Neuronal stem cell (in vitro differentiated cells): ENCODE data around the gene KMT5C.

ENCODE experiments used
- DNase-seq: peaks from one replicate; pipeline ENCODE4 v3.0.0-alpha.2; 2013; ENCODE audit warnings: low spot score
- H2AFZ ChIP-seq: one replicate; pipeline ENCODE4 v1.6.1; 2013; ENCODE audit warnings: mild to moderate bottlenecking, low read length, inconsistent platforms
- H2AK5ac ChIP-seq: 2 replicates; pipeline ENCODE4 v1.6.1; 2013; ENCODE audit warnings: low read depth, mild to moderate bottlenecking, inconsistent platforms, low read length, moderate library complexity, mixed read lengths
- H2BK120ac ChIP-seq: 2 replicates; pipeline ENCODE4 v1.6.1; 2013; ENCODE audit warnings: low read depth, mild to moderate bottlenecking, inconsistent platforms, low read length, moderate library complexity, mixed read lengths
- H2BK12ac ChIP-seq: one replicate; pipeline ENCODE4 v1.6.1; 2013; ENCODE audit warnings: low read length, inconsistent platforms
- H2BK15ac ChIP-seq: 2 replicates; pipeline ENCODE4 v1.6.1; 2013; ENCODE audit warnings: mild to moderate bottlenecking, low read length, inconsistent platforms, mixed read lengths
- H2BK5ac ChIP-seq: one replicate; pipeline ENCODE4 v1.6.1; 2013; ENCODE audit warnings: inconsistent platforms, mild to moderate bottlenecking, low read length, moderate library complexity
- H3K14ac ChIP-seq: one replicate; pipeline ENCODE4 v1.6.1; 2013; ENCODE audit warnings: low read length, inconsistent platforms
- H3K18ac ChIP-seq: 2 replicates; pipeline ENCODE4 v1.6.1; 2013; ENCODE audit warnings: low read length, inconsistent platforms
- H3K23ac ChIP-seq: 2 replicates; pipeline ENCODE4 v1.6.1; 2013; ENCODE audit warnings: low read depth, mild to moderate bottlenecking, mixed read lengths, low read length, inconsistent platforms; ENCODE audit not compliant: poor library complexity
- H3K27ac ChIP-seq: replicated peaks from 3 replicates; pipeline ENCODE4 v1.5.1; 2013; ENCODE audit warnings: low read length, inconsistent platforms
- H3K27me3 ChIP-seq, 3 experiments: 2 replicates each; pipeline ENCODE4 v1.6.1; 2013; ENCODE audit warnings: low read length in 3 of 3, mild to moderate bottlenecking in 2 of 3, inconsistent platforms in 1 of 3, low read depth in 1 of 3, mixed read lengths in 1 of 3, moderate library complexity in 1 of 3; ENCODE audit not compliant: control insufficient read depth in 3 of 3, insufficient read depth in 3 of 3
- H3K36me3 ChIP-seq, 2 donors: replicated peaks in 1 of 2; 2 replicates each; pipeline ENCODE4 v1.6.1; 2013; ENCODE audit warnings: low read length in 2 of 2; ENCODE audit not compliant: control insufficient read depth in 2 of 2, insufficient read depth in 2 of 2
- H3K4ac ChIP-seq: 2 replicates; pipeline ENCODE4 v1.6.1; 2013; ENCODE audit warnings: inconsistent platforms, mild to moderate bottlenecking, low read length, moderate library complexity
- H3K4me1 ChIP-seq, 2 donors: 1 replicate in 1 of 2; 2 replicates in 1 of 2; pipeline ENCODE4 v1.6.1; 2013; ENCODE audit warnings: low read length in 2 of 2, low read depth in 1 of 2; ENCODE audit not compliant: control insufficient read depth in 2 of 2, insufficient read depth in 1 of 2
- H3K4me2 ChIP-seq: one replicate; pipeline ENCODE4 v1.6.1; 2013; ENCODE audit warnings: mild to moderate bottlenecking, low read length, inconsistent platforms; ENCODE audit not compliant: insufficient read depth, poor library complexity, severe bottlenecking
- H3K4me3 ChIP-seq, 2 donors: 2 replicates each; pipeline ENCODE4 v1.5.1; 2013; ENCODE audit warnings: low read length in 2 of 2, mild to moderate bottlenecking in 2 of 2, inconsistent platforms in 1 of 2, moderate library complexity in 1 of 2
- H3K79me1 ChIP-seq: one replicate; pipeline ENCODE4 v1.6.1; 2013; ENCODE audit warnings: low read depth, mild to moderate bottlenecking, inconsistent platforms, low read length, moderate library complexity
- H3K9ac ChIP-seq: one replicate; pipeline ENCODE4 v1.6.1; 2013; ENCODE audit warnings: mild to moderate bottlenecking, low read depth, low read length, inconsistent platforms; ENCODE audit not compliant: poor library complexity
- H3K9me3 ChIP-seq, 2 donors: replicated peaks in 1 of 2; 2 replicates each; pipeline versions ENCODE3 to v1.6.1; 2013; ENCODE audit warnings: low read length in 2 of 2, mild to moderate bottlenecking in 2 of 2, inconsistent platforms in 1 of 2, low read depth in 1 of 2, mixed read lengths in 1 of 2, moderate library complexity in 1 of 2; ENCODE audit not compliant: control insufficient read depth in 2 of 2, insufficient read depth in 1 of 2
- H4K8ac ChIP-seq: one replicate; pipeline ENCODE4 v1.6.1; 2013; ENCODE audit warnings: low read depth, mild to moderate bottlenecking, inconsistent platforms, low read length, moderate library complexity
- H4K91ac ChIP-seq: one replicate; pipeline ENCODE4 v1.6.1; 2013; ENCODE audit warnings: low read length, low read depth, mild to moderate bottlenecking, inconsistent platforms; ENCODE audit not compliant: poor library complexity
- WGBS, 2 donors: extraction: QIAGEN DNeasy Blood & Tissue Kit; methylation state at CpG; one replicate each; pipeline ENCODE4 v1.1.7; 2013; ENCODE audit warnings: missing lambda C conversion rate in 2 of 2, mixed read lengths in 1 of 2; ENCODE audit not compliant: insufficient read length in 2 of 2, insufficient replicate concordance in 1 of 2; ENCODE audit errors: extremely low coverage in 2 of 2; 5-methylcytosine and 5-hydroxymethylcytosine counted together

The KMT5C gene

GRCh38 chr19:55354698-55355212 lies 15.1 kb downstream of the KMT5C start, which contains the start of gene COX6B2:
Gene COX6B2, minus strand, starts transcription at chr19:55354719. Its CDS starts 198 bp downstream, at chr19:55354521.
- DNase-seq = no peak
- peak within 1 kb of the TSS; percentile 75 for H3K23ac ChIP-seq
- H3K27me3 ChIP-seq = peaks cover 7 to 65% (median 56%) of the 10 kb centered on the region in 3 experiments
- H2BK12ac ChIP-seq = no peak within 1 kb of the TSS
- H3K18ac ChIP-seq = peak within 1 kb of the TSS; percentile 96
- peak within 1 kb of the TSS; percentile 84 for H2BK15ac ChIP-seq
- no peaks in the 10 kb centered on the region for H3K79me1 ChIP-seq
- H4K91ac ChIP-seq = no peak within 1 kb of the TSS
- no peaks in the 10 kb centered on the region for H3K36me3 ChIP-seq
- no peak within 1 kb of the TSS for H3K27ac ChIP-seq
- H4K8ac ChIP-seq = no peak within 1 kb of the TSS
- H3K9me3 ChIP-seq = no peaks in the 10 kb centered on the region
- WGBS, 2 donors = no CpG with 5 or more reads among the region's 43 CpGs
- peak within 1 kb of the TSS; percentile 80 for H3K4me2 ChIP-seq
- peak within 1 kb of the TSS; percentile 44 to 81 for H3K4me3 ChIP-seq
- peak within 1 kb of the TSS; percentile 35 for H2BK5ac ChIP-seq
- peak within 1 kb of the TSS; percentile 90 for H2AFZ ChIP-seq
- peak within 1 kb of the TSS; percentile 92 for H3K9ac ChIP-seq
- H3K4me1 ChIP-seq = peaks cover 7 to 10% of the 10 kb centered on the region in 2 donors
- no peak within 1 kb of the TSS for H2BK120ac ChIP-seq
- H3K14ac ChIP-seq = peak within 1 kb of the TSS; percentile 44
- H3K4ac ChIP-seq = no peak within 1 kb of the TSS
- peak within 1 kb of the TSS; percentile 89 for H2AK5ac ChIP-seq

- peaks cover 7% of the 10 kb centered on the region in 2 donors for H3K4me1 ChIP-seq
Measured at GRCh38 chr19:55355213-55355821, 15.6 kb downstream of the KMT5C start.

GRCh38 chr19:55358493-55358892 lies 18.8 kb downstream of the KMT5C start:
- Histone ChIP-seq H3K27ac (no peak overlapping the region), H3K14ac (peak overlapping the region; percentile 40), H3K4me3 (no peak overlapping the region), H2AFZ (no peak overlapping the region), H3K36me3 (no peaks in the 10 kb centered on the region), H4K8ac (no peak overlapping the region), H3K4me2 (no peak overlapping the region), H3K9me3 (no peaks in the 10 kb centered on the region), H3K9ac (no peak overlapping the region), H3K79me1 (no peaks in the 10 kb centered on the region), H2AK5ac (peak overlapping the region; percentile 61), H2BK5ac (no peak overlapping the region), H4K91ac (no peak overlapping the region), H3K27me3 (peaks cover 7 to 44% (median 31%) of the 10 kb centered on the region in 3 experiments), H2BK120ac (no peak overlapping the region), H2BK15ac (peak overlapping the region; percentile 62), H3K4me1 (peaks cover 11 to 14% of the 10 kb centered on the region in 2 donors), H3K18ac (no peak overlapping the region), H2BK12ac (no peak overlapping the region), H3K4ac (no peak overlapping the region), H3K23ac (no peak overlapping the region)
- no CpG with 5 or more reads among the region's 19 CpGs for WGBS, 2 donors
- DNase-seq = no peak

More at GRCh38 chr19:55355213-55355821, 15.6 kb downstream of the KMT5C start:
- Histone ChIP-seq H3K9me3 (no peaks in the 10 kb centered on the region), H2AFZ (no peak overlapping the region), H2BK12ac (no peak overlapping the region), H2BK15ac (no peak overlapping the region), H2BK5ac (no peak overlapping the region), H3K9ac (no peak overlapping the region), H3K18ac (no peak overlapping the region), H3K79me1 (no peaks in the 10 kb centered on the region), H2BK120ac (no peak overlapping the region), H3K4ac (no peak overlapping the region), H4K91ac (no peak overlapping the region), H3K23ac (no peak overlapping the region), H3K4me2 (no peak overlapping the region), H3K27ac (no peak overlapping the region), H2AK5ac (no peak overlapping the region), H4K8ac (no peak overlapping the region), H3K14ac (no peak overlapping the region), H3K36me3 (no peaks in the 10 kb centered on the region), H3K4me3 (peak overlapping the region in 1 of 2 donors; percentile 30), H3K27me3 (peaks cover 7 to 65% (median 54%) of the 10 kb centered on the region in 3 experiments)
- no CpG with 5 or more reads among the region's 13 CpGs for WGBS, 2 donors
- no peak for DNase-seq
